Ascending aorta (tissue), 2 donors: ENCODE data around the gene SMURF1. TPM values are rescaled to one million over a fixed set of nuclear protein-coding genes. Genes with fewer than 3 reads are reported as not detected.
A peak's percentile ranks its signal among the peaks of the same experiment; 100 is the strongest.

Experiments used
- DNase-seq, 2 donors: peaks; one replicate each; pipeline ENCODE4 v3.0.0-alpha.2; 2019; ENCODE audit warnings: low spot score in 2 of 2
- H3K27ac ChIP-seq, 2 donors: fragments of 200-600 bp; sonication (generic); one replicate each; pipeline ENCODE4 v1.5.1; 2016 to 2017; ENCODE audit warnings: mild to moderate bottlenecking in 1 of 2
- H3K27me3 ChIP-seq: fragments of 200-600 bp; sonication (generic); one replicate; pipeline ENCODE4 v1.5.1; 2017
- H3K36me3 ChIP-seq, 2 donors: fragments of 200-600 bp; sonication (generic); one replicate each; pipeline ENCODE4 v1.5.1; 2016
- H3K4me1 ChIP-seq, 2 donors: fragments of 200-600 bp; sonication (generic); one replicate each; pipeline ENCODE4 v1.5.1; 2016 to 2017; ENCODE audit warnings: mild to moderate bottlenecking in 1 of 2
- H3K4me3 ChIP-seq, 2 donors: fragments of 200-600 bp; sonication (generic); one replicate each; pipeline ENCODE4 v1.5.1; 2016 to 2017; ENCODE audit warnings: mild to moderate bottlenecking in 1 of 2
- H3K9me3 ChIP-seq, 2 donors: fragments of 200-600 bp; sonication (generic); one replicate each; pipeline ENCODE4 v1.5.1; 2016
- CTCF ChIP-seq, 3 experiments: fragments of 200-600 bp in 2 of 3; fragments of 450-650 bp in 1 of 3; sonication (generic) in 2 of 3; IDR thresholded peaks; one replicate each; pipeline ENCODE4 v1.5.1; 2016 to 2019; ENCODE audit warnings: antibody characterized with exemption in 3 of 3, mild to moderate bottlenecking in 1 of 3, moderate library complexity in 1 of 3
- intact Hi-C: fragments of 100-400 bp; cut with DNase I; formaldehyde crosslinking; loops from one replicate; pipeline ENCODE4 v1.15.1; 2023
- total RNA-seq: library from RNA; depleted of rRNA; stranded (reverse); fragments of >200 nt; gene quantifications from one replicate; pipeline ENCODE4 v1.1.0, GENCODE V29; 2016

The SMURF1 gene
- total RNA-seq, 1 donor from 2014 or later, result 26.5 TPM

GRCh38 chr7:99013266-99014112 is 130.4 kb downstream of the SMURF1 start:
- Histone ChIP-seq H3K4me1 (no peaks in the 10 kb centered on the region), H3K9me3 (no peaks in the 10 kb centered on the region), H3K27ac (no peak overlapping the region), H3K27me3 (no peaks in the 10 kb centered on the region), H3K4me3 (no peak overlapping the region), H3K36me3 (peaks cover 74 to 75% of the 10 kb centered on the region in 2 donors)
- DNase-seq, result peak in 1 of 2 donors; percentile 56
- intact Hi-C loops, result no loop called here
- no peak for TF ChIP-seq CTCF (IDR thresholded peaks at IDR 0.05)

GRCh38 chr7:99012722-99013121 is 131.2 kb downstream of the SMURF1 start:
- Histone ChIP-seq H3K4me1 (no peaks in the 10 kb centered on the region), H3K27me3 (no peaks in the 10 kb centered on the region), H3K27ac (no peak overlapping the region), H3K36me3 (peaks cover 80 to 82% of the 10 kb centered on the region in 2 donors), H3K4me3 (no peak overlapping the region), H3K9me3 (no peaks in the 10 kb centered on the region)
- TF ChIP-seq CTCF (IDR thresholded peaks at IDR 0.05), result no peak
- intact Hi-C loops, result no loop called here
- no peak for DNase-seq

- Histone ChIP-seq H3K4me1 (no peaks in the 10 kb centered on the region), H3K36me3 (peaks cover 85 to 86% of the 10 kb centered on the region in 2 donors), H3K9me3 (no peaks in the 10 kb centered on the region), H3K4me3 (no peak overlapping the region), H3K27ac (no peak overlapping the region), H3K27me3 (no peaks in the 10 kb centered on the region)
- no peak for TF ChIP-seq CTCF (IDR thresholded peaks at IDR 0.05)
- DNase-seq, result peak in 1 of 2 donors; percentile 61
- intact Hi-C loops, result no loop called here
Measured at GRCh38 chr7:99011706-99012404, 132.1 kb downstream of the SMURF1 start.

- Histone ChIP-seq H3K27ac (no peak overlapping the region), H3K36me3 (peaks cover 91% of the 10 kb centered on the region in 2 donors), H3K27me3 (no peaks in the 10 kb centered on the region), H3K9me3 (no peaks in the 10 kb centered on the region), H3K4me1 (no peaks in the 10 kb centered on the region), H3K4me3 (no peak overlapping the region)
- intact Hi-C loops, result no loop called here
- TF ChIP-seq CTCF (IDR thresholded peaks at IDR 0.05), result no peak
- DNase-seq, result no peak
Measured at GRCh38 chr7:99011341-99011705, 132.6 kb downstream of the SMURF1 start.

- no peaks in the 10 kb centered on the region for H3K9me3 ChIP-seq
- no peak overlapping the region for H3K27ac ChIP-seq
- TF ChIP-seq CTCF (IDR thresholded peaks at IDR 0.05), result no peak
- H3K27me3 ChIP-seq, result no peaks in the 10 kb centered on the region
- H3K4me1 ChIP-seq, result no peaks in the 10 kb centered on the region
- intact Hi-C loops, result no loop called here
- no peak for DNase-seq
- H3K4me3 ChIP-seq, result no peak overlapping the region
- H3K36me3 ChIP-seq, result peaks cover 94% of the 10 kb centered on the region in 2 donors
Measured at GRCh38 chr7:99010281-99010680, 133.6 kb downstream of the SMURF1 start.
